Cerebellar nuclear complex (tissue), 1 donor: ENCODE data around the gene POR.
A peak's percentile ranks its signal among the peaks of the same experiment; 100 is the strongest.
"Not testable (repeated sequence)": the region's sequence is repeated elsewhere in the genome, so short reads cannot be mapped to it uniquely, and the experiment has no call there.

Experiments used
- DNase-seq, 2 experiments: peaks; one replicate each; lab custom pipeline; 2025; lab: John Stamatoyannopoulos, UW

Gene POR

DNA sequence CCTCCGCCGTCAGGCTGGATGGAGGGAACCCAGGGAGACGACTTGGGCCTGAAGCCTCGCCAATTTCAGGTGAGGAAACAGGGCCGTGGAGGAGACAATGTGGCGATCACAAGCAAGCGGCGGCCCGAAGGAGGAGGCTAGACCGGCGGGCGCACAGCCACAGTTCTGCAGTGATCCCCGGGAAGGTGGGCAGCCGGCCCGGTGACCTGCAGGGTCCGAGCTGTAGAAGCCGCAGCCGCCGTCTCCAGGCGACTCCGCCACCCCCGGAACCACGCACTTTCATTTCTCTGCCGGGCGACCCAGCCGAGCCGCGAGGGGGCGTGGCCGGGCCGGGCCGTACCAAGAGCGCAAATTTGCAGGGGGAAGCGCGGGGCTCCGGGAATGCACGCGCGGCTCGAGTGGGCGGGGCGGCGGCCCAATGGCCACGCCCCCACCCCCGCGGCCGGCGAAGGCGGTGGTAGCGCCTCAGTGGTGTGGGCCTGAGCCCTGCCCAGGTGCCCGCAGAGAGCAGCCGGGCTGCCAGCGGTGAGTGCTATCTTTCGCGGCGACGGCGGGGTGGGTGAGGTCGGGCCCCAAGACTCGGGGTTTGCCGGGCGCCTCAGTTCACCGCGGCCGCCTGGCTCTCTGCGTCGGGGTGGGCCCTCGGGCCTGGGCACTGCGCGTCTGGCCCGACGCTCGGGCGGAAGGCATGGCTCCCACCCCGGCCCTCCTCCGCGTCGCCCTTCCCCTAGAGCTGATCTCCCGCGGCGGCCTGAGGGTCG lies at the start of gene POR:
Gene POR, plus strand, starts transcription at position 501 of the 761 bp plus-strand sequence. CDS start 38,847 bp downstream, outside the sequence.
- peak; percentile 61 to 72 for DNase-seq

DNA sequence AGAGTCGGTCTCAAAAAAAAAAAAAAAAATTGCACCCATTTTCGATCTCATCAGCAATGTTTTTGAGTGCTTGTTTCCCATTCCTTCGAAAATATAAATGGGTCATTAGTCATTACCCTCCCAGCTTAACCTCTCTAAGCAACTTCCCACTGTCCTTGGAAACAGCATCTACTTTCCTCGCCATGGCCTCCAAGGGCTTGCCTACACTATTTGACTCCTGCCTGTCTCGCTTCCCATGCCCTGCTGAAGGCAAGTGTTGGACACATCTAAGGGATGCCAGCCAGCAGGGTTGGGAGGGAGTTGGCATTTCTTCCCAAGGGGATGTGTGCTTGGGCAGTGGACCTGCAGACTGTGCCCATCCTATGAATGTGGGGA lies 48.9 kb upstream of the POR start:
- peak in 1 of 2 experiments; percentile 53 for DNase-seq

GRCh38 chr7:75866489-75867389 lies 48.2 kb upstream of the POR start:
- peak in 1 of 2 experiments; percentile 53 for DNase-seq

GRCh38 chr7:75867390-75867717 lies 47.6 kb upstream of the POR start:
- no peak for DNase-seq

DNA sequence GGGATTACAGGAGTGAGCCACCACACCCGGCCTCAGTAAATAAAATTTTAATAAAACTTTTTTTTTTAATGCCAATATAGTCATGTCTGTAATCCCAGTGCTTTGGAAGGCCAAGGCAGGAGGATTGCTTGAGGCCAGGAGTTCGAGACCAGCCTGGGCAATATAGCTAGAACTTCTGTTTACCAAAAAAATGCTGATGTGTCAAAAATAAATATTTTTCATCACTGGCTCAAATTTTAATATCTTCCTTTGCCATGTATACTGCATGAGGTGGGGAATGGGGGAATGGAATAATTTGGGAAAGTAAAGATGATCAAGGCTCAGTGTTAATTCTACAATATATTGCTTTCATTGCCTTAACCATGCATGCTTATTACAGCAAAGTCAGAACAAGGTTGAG lies 46.8 kb upstream of the POR start:
- DNase-seq, result no peak

DNA sequence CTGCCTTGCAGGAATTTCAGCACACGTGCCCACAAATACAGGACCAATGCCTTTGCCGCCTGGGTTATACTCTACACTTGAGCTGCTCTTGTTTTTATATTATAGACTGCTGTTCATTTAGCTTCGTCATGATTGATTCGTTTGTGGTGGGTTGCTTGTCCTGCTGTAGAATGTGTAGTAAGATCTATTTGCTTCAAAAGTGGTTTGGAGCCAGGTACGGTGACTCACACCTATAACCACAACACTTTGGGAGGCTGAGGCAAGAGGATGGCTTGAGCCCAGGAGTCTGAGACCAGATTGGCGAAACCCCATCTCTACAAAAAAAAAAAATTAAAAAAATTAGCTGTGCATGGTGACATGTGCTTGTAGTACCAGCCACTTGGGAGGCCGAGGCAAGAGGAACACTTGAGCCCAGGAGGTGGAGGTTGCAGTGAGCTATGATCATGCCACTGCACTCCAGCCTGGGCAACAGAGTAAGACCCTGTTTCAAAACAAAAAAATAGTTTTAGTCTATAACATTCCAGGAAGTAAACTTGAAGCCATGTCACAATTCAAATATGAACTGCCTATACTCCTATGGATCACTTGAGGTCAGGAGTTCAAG lies 45.1 kb upstream of the POR start:
- DNase-seq, result no peak

DNA sequence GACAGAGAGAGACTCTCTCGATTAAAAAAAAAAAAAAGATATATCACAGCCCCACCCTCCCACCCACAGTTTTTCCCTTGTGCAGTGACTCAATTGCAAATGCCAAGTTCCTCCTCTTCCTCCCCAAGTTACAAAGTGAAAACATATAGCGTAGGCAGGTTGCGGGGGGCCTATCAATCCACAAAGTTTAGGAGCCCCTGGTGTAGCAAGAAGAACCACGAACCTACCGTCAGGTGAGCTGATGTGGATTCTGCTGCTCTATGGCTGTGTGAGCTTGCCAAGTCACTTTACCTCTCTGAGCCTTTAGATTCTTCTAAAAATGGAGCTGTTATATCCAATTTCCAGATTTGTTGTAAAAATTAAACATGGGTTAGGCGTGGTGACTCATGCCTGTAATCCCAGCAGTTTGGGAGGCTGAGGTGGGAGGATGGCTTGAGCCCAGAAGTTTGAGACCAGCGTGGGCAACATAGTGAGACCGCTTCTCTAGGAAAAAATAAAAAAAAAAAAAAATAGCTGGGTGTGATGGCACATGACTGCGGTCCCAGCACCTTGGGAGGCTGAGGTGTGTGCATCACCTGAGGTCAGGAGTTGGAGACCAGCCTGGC lies 44.3 kb upstream of the POR start:
- DNase-seq, result no peak

- DNase-seq, result no peak
These were observed 42.7 kb upstream of the POR start for GRCh38 chr7:75872073-75872782.

DNA sequence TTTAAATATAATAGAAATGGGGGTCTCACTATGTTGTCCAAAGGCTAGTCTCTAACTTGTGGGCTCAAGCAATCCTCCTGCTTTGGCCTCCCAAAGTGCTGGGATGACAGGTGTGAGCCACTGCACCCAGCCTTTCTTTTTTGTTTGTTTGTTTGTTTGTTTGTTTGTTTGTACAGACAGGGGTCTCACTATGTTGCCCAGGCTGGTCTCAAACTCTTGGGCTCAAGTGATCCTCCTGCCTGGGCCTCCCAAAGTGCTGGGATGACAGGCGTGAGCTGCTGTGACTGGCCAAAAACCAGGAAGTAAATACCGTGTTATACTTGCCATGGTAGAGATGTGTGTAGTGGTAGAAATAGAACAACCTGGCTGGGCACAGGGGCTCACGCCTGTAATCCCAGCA lies 40.8 kb upstream of the POR start:
- not testable (repeated sequence) for DNase-seq

DNA sequence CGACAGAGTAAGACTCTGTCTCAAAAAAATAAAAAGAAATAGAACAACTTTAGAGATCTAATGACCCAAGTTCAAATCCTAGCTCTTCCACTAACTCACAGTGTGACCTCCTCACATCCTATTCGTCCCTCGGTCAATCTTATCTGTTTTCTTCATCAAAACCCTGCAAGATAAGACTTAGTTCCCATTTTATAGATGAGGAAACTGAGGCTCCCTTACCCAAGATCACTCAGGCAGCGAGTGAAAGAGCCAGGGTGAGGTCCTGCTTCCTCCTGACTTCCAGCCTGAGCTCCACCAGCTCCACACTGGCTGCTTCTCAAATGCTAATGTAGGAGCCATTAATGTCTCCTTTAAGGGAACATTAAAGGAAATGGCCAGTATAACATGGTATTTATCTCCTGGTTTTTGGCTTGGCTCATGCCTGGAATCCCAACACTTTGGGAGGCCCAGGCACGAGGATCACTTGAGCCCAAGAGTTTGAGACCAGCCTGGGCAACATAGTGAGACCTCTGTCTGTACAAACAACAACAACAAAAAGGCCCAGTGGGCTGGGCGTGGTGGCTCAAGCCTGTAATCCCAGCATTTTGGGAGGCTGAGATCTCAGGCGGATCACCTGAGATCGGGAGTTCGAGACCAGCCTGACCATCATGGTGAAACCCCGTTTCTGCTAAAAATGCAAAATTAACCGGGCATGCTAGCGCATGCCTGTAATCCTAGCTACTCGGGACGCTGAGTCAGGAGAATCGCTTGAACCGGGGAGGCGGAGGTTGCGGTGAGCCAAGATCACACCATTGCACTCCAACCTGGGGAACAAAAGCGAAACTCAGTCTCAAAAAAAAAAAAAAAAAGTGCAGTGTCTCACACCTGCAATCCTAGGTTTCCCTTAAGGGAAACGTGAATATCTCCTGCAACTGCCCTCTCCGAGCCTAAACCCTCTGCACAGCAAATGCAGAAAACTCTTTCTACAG lies 39.6 kb upstream of the POR start:
- no peak for DNase-seq

DNA sequence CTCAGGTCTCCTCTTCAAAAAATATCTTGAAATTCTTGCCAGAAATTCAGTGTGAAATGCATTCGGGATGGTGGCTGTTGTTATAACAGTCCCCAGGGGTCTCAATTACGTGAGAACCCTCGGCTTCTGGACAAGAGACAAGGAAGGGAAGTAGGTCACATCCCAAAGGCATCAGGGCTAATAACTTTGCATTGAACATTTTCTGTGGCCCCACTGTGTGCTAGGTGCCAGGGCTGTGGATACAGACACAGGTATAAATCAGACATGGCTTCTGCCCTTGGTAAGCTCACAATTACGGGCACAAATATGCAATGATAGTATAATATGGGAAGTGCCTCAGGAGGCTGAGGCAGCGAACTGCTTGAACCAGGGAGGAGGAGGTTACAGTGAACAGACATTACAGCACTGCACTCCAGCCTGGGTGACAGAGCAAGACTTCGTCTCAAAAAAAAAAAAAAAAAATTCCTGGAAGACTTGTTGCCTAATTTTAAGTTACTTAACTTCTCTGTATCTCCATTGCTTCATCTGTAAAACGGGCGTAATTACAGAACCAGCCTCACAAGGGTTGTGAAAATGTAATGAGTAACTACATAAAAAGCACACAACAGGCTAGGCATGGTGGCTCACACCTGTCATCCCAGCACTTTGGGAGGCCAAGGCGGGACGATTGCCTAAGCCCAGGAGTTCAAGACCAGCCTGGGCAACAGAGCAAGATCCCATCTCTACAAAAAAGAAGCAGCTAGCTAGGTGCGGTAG lies 38.7 kb upstream of the POR start:
- no peak for DNase-seq

GRCh38 chr7:75878312-75878768 lies 36.6 kb upstream of the POR start:
- no peak for DNase-seq

- peak; percentile 63 to 72 for DNase-seq
These were observed 36.0 kb upstream of the POR start, which contains the start of gene RHBDD2 for GRCh38 chr7:75878769-75879611. RHBDD2 (plus strand) TSS chr7:75879034; CDS start chr7:75879083, 49 bp downstream.

GRCh38 chr7:75879771-75880184 lies 35.2 kb upstream of the POR start:
- no peak for DNase-seq

GRCh38 chr7:75880242-75880641 lies 34.7 kb upstream of the POR start:
- DNase-seq, result no peak

- no peak for DNase-seq
These were observed 33.4 kb upstream of the POR start for GRCh38 chr7:75881436-75882095.

DNA sequence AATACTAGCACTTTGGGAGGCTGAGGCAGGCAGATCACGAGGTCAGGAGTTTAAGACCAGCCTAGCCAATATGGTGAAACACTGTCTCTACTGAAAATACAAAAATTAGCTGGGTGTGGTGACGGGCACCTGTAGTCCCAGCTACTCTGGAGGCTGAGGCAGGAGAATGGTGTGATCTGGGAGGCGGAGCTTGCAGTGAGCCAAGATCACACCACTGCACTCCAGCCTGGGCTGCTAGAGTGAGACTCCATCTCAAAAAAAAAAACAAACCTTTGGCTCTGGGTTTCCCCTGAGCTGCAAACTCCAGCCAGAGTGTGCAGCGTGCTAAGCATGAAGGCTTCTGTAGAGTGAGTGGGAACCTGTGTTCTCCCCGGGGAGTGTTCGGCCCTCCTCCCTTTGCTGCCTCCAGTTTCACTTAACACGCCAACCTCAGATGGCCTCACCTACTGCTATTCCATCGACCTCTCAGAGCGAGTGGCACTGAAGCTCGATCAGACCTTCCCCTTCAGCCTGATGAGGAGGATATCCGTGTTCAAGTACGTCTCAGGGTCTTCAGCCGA lies 31.6 kb upstream of the POR start:
- DNase-seq, result not testable (repeated sequence)

DNA sequence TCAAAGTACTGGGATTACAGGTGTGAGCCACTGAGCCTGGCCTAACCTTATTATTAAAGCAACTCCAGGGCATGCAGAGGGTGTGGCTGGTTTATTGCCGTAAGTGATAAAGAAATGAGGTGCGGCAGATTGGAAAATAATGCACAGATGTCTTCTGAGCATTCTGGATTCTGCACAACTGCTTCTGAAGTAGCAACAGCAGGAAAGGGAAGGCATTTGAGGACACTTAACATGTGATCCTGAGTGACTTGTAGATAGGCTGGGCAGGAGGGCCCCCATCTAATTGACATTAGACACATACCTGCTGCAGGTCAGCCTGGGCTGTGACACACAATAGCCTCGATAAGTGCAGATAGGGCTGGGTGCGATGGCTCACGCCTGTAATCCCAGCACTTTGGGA lies 30.5 kb upstream of the POR start:
- no peak for DNase-seq
